ENCODE results near the gene PLOD2.

The PLOD2 gene

DNA sequence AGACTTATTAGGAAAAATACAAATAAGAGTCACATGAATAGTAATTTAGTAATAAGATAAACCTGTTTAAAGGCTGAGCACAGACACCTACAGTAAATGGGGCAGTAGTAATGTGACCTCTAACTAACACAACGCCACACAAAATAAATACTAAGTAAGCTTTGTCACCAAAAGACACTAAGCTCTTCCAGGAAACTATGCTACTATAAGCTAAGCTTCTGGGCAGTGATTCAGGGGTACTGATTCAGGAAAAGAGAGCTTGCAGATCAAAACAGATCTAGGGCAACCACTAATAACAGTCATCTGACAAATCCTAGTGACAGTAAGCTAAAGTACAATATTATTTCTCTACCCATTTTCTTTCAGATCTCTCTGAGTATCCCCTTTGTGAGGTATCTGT lies 68.8 kb downstream of the PLOD2 start:
- no peak for DNase-seq

- no peak for DNase-seq
Measured at GRCh38 chr3:146091397-146091796, 69.6 kb downstream of the PLOD2 start.

GRCh38 chr3:146090521-146090920 lies 70.5 kb downstream of the PLOD2 start:
- DNase-seq: no peak

DNA sequence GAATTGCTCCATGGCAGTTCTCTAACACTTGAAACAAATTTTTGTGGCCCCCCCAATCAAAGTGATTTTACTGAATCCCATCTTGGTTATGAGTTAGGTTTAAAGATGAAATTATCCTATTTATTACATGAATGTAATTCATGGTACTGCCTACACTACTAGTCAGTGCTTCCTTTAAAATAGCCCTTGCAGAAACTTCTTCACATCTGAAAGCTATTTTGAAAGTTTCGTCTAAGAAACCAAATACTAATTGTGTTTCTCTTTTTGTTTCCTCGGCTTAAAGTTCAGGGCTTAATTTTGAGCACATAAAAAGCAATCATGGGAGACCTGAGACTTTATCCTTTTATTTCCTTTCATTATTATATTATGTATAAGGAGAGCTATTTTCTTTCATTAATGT lies 72.1 kb downstream of the PLOD2 start:
- DNase-seq: no peak

GRCh38 chr3:146087116-146087515 lies 73.9 kb downstream of the PLOD2 start:
- DNase-seq: no peak

DNA sequence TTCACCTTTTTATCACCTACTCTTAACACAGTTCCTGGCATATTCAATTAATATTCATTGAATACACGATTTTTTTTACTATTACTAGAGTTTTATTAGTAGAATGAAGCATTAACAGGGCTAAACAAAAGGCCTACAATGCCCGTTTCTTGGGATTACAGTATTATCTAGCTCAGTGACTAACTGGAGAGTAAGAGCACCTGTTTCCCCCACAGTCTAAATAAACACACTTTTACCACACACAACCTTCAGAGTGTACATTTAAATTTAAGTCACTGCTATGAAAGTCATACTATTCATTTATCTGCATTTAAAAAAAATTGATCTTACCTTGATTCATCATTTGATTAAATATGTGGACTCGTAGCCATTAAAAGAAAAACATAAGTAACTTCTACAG lies 74.8 kb downstream of the PLOD2 start:
- DNase-seq: no peak

GRCh38 chr3:146085678-146086077 lies 75.3 kb downstream of the PLOD2 start:
- no peak for DNase-seq

- DNase-seq: no peak
Measured at GRCh38 chr3:146080578-146080977, 80.4 kb downstream of the PLOD2 start.

- no peak for DNase-seq
Measured at GRCh38 chr3:146078031-146078430, 83.0 kb downstream of the PLOD2 start.

GRCh38 chr3:146077181-146077580 lies 83.8 kb downstream of the PLOD2 start:
- DNase-seq: no peak

DNA sequence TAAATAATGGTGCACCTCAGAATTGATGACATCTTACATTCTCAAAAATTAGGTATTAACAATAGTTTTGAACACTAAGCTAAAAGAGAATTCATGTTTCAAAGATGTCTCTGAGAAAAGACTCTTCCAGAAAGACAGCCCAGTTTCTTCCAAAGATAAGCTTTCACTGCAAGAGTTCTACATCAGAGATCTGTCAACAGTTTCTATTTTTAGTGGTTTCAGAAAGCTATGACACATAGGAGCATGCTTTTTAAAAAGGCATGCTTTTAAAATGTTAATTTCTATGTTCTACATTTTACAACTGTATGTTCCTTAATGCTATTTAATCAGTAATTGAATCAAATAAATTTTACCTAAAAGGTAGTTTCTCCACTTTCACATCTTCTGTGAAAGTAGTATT lies 88.2 kb downstream of the PLOD2 start:
- DNase-seq: no peak

DNA sequence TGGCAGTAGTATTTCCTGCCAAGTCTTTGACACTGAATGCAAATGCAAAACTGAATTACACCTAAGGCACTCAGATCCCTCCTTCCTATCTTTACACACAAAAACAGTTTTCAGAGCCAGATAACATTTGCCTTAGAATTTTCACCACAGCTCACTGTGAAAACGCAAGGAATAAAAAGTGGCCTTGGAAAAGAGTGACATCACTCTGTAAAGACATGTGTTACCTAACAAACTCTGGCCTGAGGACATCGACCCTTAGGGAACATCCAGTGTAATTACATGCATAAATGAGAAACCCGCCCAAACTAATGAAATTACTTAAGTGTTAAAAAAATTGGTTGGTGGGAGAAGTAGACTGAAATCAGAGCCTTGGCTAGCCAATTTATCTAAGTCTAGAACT lies 88.9 kb downstream of the PLOD2 start:
- DNase-seq: no peak

DNA sequence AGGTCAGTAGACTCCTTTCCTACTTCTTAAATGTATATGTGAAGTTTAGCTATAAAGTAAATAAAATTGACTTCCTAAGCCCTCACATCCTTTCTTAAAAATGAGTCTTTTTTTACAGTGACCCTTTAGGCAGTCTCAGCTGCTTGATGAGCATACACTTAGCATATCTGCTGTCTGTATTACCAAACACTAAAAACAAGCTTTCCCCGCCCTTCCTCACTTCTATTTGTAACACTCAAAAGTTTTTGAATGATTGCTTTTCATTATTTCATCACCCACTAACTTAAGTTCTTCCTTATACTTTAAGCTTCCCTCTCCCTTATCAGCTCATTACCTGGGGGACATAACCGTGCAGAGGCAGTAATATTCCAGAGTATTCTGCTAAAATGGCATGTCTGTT lies 89.4 kb downstream of the PLOD2 start:
- no peak for DNase-seq

- DNase-seq: no peak
Measured at GRCh38 chr3:146067048-146067447, 93.9 kb downstream of the PLOD2 start.

DNA sequence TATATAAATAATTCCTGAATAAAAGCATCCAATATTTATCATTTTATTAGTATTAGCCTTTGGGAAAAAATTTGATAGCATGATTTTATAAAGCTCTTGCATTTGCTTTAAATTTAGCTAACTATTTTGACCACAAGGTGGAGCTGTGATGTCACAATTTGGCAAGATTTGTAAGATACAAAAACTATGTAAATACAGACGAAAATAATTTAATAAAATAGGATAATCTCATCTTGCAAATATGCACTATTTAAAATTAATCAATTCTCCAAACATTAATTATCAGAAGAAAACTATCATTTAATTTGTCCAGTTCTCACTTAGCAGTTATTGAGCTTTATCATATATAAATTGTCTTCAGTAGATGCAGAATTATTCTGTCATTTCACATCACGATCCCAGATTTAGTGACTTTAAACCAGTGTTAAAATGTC lies 95.4 kb downstream of the PLOD2 start:
- no peak for DNase-seq

- DNase-seq: no peak
Measured at GRCh38 chr3:146058241-146058640, 102.7 kb downstream of the PLOD2 start.

DNA sequence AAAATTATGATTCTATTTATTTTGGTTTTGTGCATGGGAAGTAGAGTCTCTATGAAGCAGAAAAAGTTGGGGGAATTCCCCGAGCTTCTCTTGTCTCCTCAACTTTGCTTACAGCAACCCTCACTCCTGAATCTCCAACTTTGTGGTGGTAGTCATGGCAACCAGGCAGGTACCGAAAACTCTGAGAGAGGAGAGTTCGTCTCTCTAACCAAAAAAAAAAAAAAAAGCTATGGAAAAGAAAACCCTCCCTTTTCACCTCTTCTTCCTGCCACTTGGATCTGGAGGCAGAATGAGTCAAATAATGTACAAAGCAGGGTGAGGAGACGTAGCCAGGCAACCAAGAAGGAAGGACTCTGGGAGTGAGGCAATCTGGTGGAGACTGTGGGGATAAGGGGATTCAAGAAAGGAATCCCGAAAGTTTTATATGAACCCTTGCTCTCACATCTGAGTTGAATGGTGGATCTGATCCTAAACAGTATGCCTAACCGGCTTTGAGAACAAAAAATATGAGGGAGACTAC lies 108.1 kb downstream of the PLOD2 start:
- no peak for DNase-seq

DNA sequence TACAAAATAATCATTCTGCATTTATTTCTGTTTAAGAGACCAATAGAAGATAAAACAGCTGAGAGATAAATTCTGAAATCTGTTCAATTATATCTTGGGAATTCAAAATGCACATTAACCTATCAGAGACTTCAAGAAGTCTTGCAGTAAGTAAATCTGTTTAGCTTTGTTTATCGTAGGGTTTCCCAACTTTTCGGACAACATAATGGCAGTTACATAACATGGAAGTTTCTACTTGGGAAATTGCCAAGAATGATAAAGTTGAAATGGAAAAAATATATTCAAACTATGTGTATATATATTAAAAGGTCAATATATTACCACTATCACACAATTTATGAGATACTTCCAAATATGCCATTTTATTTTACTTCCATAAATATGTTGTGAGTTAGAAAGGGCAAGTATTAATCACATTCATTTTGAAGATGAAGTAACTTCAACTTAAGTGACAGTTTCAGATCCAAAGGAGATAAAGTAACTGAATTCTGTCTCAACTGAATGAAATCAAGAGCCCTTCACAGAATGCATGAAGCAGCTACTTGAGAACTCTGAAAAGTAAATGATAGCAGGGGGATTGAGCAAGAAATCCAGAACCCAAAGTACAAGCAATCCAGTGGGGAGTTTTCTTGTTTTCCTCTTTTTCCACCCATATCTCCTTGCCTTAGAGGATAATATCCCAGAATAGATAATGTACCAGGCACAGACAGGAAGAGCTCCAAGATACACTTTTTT lies 108.8 kb downstream of the PLOD2 start:
- DNase-seq: no peak

DNA sequence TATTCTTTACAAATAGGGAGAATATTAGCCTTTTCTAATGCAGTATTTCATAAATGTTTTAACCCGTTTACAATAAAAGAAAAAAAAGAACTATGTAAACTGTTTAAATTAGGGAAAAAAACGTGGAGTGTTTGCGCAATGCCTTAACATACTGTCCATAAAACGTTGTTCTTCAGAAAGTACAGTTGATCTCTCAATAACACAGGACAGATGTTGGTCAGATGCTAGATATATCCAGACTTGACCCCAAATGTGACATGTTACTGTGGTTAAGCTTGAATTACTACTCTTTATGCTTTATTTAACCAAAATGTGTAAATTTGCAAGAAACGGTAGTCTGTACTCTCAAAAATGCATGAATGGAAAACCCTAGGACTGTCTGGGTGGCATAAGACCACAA lies 110.3 kb downstream of the PLOD2 start:
- DNase-seq: no peak

DNA sequence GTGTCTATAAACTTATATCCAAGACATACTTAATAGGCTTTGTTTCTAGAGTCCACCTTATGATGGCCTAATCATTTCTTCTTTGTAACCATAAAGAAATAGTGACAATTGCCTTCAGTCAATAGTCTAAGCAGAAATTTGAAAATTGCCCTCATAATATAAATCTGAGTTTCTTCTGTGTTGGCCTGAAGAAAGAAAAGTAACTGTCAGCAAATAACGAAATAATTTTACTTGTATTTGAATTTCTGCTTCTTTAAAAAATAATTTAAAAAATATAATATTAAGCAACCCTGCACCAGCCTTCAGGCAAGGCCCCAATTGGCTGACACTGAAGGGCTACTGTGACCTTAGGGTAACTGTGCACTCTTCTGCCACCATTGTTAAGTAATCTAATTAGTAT lies 113.5 kb downstream of the PLOD2 start:
- DNase-seq: no peak

- no peak for DNase-seq
Measured at GRCh38 chr3:146044046-146044445, 116.9 kb downstream of the PLOD2 start.

GRCh38 chr3:146040630-146041029 lies 120.4 kb downstream of the PLOD2 start:
- DNase-seq: no peak

GRCh38 chr3:146037697-146038096 lies 123.3 kb downstream of the PLOD2 start:
- DNase-seq: no peak

GRCh38 chr3:146036281-146036680 lies 124.7 kb downstream of the PLOD2 start:
- DNase-seq: no peak

- DNase-seq: no peak
Measured at GRCh38 chr3:146035366-146035765, 125.6 kb downstream of the PLOD2 start.

Measured in NCI-H187 treated with DMSO at 0.1 percent for 48 hours (cell line).